Measurements from ENCODE around the gene MPC2.
A peak's percentile ranks its signal among the peaks of the same experiment; 100 is the strongest.

MPC2 gene

DNA sequence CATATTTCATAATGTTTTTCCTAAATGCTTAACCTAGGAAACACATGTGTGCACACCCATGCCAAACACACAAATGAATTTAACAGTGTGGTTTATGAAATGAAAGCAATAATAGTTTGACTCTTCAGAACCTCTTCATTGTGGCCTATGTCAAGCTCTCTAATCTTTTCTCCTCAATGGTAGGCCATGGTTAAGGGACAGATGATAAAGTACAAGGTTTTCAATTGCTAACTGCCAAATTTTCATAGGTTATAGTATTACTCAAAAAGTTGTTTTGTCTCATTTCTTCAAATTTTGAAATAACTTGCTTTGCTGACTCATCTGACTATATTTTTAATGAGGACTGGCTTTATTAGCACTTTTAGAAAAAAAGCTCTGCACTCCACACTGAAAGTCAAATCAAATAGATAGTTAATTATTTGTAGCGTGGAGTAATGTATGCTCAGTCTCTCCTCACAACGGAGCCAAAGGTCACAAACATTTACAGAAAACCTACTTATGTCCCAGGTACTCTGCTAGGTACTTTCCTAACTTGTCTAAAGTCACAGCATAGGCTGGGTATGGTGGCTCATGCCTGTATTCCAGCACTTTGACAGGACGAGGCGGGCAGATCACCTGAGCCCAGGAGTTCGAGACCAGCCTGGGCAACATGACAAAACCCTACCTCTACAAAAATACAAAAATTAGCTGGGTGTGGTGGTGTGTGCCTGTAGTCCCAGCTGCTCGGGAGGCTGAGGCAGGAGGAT is 19.9 kb downstream of the MPC2 start:
- peak overlapping the region; percentile 66 for H3K27ac ChIP-seq
- no peak for TF ChIP-seq CTCF (IDR thresholded peaks at IDR 0.05)
- TF ChIP-seq ZFX (IDR thresholded peaks at IDR 0.05; ENCODE audit: borderline replicate concordance) = no peak

DNA sequence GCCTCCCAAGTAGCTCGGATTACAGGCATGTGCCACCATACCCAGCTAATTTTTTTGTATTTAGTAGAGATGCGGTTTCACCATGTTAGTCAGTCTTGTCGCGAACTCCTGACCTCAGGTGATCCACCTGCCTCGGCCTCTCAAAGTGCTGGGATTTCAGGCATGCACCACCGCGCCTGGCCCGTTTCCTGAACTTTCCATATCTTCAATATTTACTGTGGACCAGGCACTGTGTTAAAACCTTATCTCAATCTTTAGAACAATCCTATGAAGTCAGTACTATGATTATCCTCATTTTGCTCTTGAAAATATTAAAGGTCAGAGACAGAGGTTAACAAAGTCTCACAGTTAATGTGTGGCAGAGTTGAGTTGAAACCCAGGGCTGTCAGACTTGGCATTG is 21.3 kb downstream of the MPC2 start:
- H3K27ac ChIP-seq = peak overlapping the region; percentile 66
- no peak for TF ChIP-seq CTCF (IDR thresholded peaks at IDR 0.05)
- TF ChIP-seq ZFX (IDR thresholded peaks at IDR 0.05; ENCODE audit: borderline replicate concordance) = no peak

DNA sequence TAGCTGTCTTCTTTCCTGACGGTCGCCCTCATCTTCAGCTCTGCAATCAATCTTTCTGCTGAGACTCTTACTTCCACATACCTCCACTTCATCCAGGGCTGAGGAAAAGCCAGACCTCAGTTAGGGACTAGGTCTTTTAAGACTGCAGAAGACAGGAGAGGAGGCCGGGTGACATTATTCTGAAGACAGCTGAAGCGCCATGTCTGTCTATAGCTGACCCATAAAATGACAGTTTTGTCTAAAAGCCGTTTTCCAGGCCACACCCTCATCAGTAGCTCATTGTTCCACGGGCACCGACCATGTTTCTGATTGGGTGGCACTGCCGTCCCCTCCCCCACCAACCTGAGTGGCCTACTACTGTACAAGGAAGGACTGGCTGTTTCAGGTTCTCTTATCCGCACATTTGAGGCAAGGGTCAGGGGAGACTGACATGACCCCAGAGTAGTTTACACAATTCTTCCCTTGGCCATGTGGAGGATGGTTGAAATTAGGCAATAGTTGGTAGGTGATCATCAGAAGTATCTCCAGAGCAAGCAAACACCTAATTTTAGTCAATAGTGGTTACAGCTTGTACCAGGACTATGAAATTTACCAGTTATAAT is 22.9 kb downstream of the MPC2 start, which contains the start of gene ADCY10:
Gene ADCY10, minus strand, starts transcription at position 240 of the 602 bp plus-strand sequence. CDS start 8,994 bp downstream, outside the sequence.
- peak within 1 kb of the TSS; percentile 66 for H3K27ac ChIP-seq
- TF ChIP-seq CTCF (IDR thresholded peaks at IDR 0.05) (no peak), ZFX (IDR thresholded peaks at IDR 0.05; ENCODE audit: borderline replicate concordance) (no peak)

DNA sequence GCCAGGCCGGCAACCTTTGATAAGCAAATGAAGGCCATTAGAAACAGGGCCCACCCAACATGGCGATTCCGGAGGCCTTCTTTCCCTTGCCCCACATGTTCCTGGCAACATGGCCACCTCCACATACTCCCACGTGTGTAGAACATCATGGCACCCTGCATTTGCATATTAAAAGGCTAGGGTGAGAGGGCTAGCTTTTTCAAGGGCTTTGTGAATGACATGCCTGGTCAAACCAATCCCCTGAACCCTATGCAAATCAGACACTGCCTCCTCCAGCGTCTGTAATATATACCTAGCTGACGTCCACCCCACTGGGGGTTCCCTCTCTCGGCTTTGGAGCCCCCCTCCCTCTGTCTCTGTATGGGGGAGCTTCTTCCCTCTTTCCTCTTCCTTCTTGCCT is 24.6 kb downstream of the MPC2 start:
- H3K27ac ChIP-seq = peak overlapping the region; percentile 66
- TF ChIP-seq ZFX (IDR thresholded peaks at IDR 0.05; ENCODE audit: borderline replicate concordance) (no peak), CTCF (IDR thresholded peaks at IDR 0.05) (no peak)

DNA sequence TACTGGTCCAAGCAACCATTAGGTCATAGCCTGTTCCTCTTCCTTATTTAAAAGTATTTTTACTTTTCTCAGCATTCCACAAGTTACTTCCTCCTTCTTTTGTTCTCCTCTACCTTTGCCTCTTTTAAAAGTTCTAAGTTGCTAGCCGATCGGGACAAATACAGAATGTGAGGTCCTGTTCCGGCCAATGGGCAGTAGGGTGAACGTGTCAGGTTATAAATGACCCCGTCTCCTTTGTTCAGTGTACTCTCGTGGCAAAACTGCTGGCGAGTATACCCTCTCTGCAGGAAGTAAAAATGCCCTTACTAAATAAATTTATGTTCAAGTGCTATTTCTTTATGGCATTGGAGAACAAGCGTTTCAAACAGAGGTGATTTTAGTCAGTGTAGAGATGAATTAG is 25.5 kb downstream of the MPC2 start:
- peak overlapping the region; percentile 66 for H3K27ac ChIP-seq
- TF ChIP-seq CTCF (IDR thresholded peaks at IDR 0.05) (no peak), ZFX (IDR thresholded peaks at IDR 0.05; ENCODE audit: borderline replicate concordance) (no peak)

DNA sequence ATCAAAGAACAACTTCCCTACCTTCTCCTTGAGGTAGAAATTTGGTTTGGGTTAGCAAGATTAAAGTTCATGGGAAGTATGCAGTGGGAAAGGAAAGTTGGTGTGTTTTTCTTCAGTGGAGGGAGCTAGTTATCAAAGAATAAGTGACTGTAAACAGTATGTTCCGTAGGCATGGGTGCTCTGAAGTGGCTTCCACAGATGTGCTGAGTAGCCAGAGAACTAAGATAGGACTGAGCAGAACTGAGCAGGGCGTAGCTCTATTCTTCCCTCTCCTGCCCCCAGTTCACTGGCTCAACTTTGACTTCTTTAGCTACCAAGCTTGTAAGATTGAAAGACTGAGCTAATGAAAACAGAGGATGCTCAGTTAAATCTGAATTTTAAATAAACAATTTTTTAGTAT is 26.3 kb downstream of the MPC2 start:
- TF ChIP-seq ZFX (IDR thresholded peaks at IDR 0.05; ENCODE audit: borderline replicate concordance) (no peak), CTCF (IDR thresholded peaks at IDR 0.05) (no peak)
- H3K27ac ChIP-seq = peak overlapping the region; percentile 66

DNA sequence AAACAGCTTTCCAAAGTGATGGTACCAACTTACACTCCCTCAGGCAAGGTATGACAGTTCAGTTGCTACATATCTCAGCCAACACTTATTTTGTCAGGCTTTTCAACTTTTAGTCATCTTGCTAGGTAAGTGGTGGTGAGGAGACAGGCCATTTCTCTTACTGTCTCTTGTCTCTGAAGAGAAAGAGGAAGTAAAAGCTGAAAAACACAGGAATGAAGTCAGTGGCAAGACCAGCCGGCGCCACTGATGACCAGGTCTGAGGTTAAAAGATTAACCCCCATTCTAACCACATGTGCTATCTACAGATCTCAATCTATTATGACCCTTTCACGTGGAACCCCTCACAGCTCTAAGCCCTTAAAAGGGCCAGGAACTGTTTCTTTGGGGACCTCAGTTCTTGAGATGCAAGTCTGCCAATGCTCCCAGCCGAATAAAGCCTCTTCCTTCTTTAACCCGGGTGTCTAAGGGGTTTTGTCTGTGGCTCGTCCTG is 27.1 kb downstream of the MPC2 start:
- H3K27ac ChIP-seq = peak overlapping the region; percentile 66; the same call in 1 of the 2 replicates
- no peak for TF ChIP-seq ZFX (IDR thresholded peaks at IDR 0.05; ENCODE audit: borderline replicate concordance)
- no peak for TF ChIP-seq CTCF (IDR thresholded peaks at IDR 0.05)
